Mesenchymal stem cell (in vitro differentiated cells and primary cell): ENCODE results near the gene NMNAT2.

Experiments used
- DNase-seq: peaks from one replicate; pipeline ENCODE4 v3.0.0-alpha.2; 2013
- H2AFZ ChIP-seq: one replicate; pipeline ENCODE4 v1.6.1; 2013; ENCODE audit warnings: low read depth, mild to moderate bottlenecking, control low read depth, inconsistent platforms, low read length, moderate library complexity
- H2AK5ac ChIP-seq: 2 replicates; pipeline ENCODE4 v1.6.1; 2013; ENCODE audit warnings: low read length, moderate library complexity, mild to moderate bottlenecking, inconsistent platforms; ENCODE audit not compliant: severe bottlenecking
- H2BK120ac ChIP-seq: one replicate; pipeline ENCODE4 v1.6.1; 2013; ENCODE audit warnings: low read depth, mild to moderate bottlenecking, inconsistent platforms, low read length, moderate library complexity
- H2BK12ac ChIP-seq, 2 experiments: one replicate each; pipeline ENCODE4 v1.6.1; 2013; ENCODE audit warnings: inconsistent platforms in 2 of 2, low read length in 2 of 2, mild to moderate bottlenecking in 2 of 2, moderate library complexity in 2 of 2, control low read depth in 1 of 2
- H2BK15ac ChIP-seq: one replicate; pipeline ENCODE4 v1.6.1; 2013; ENCODE audit warnings: mild to moderate bottlenecking, low read depth, inconsistent platforms; ENCODE audit not compliant: poor library complexity, severe bottlenecking
- H2BK5ac ChIP-seq: 2 replicates; pipeline ENCODE4 v1.6.1; 2013; ENCODE audit warnings: low read depth, mild to moderate bottlenecking, low read length, control low read depth, inconsistent platforms; ENCODE audit not compliant: poor library complexity, severe bottlenecking
- H3K14ac ChIP-seq, 2 experiments: one replicate each; pipeline ENCODE4 v1.6.1; 2013; ENCODE audit warnings: inconsistent platforms in 2 of 2, low read length in 2 of 2, control low read depth in 1 of 2, mild to moderate bottlenecking in 1 of 2, moderate library complexity in 1 of 2
- H3K18ac ChIP-seq, 2 experiments: one replicate each; pipeline ENCODE4 v1.6.1; 2013; ENCODE audit warnings: inconsistent platforms in 2 of 2, low read length in 2 of 2, control low read depth in 1 of 2, low read depth in 1 of 2, mild to moderate bottlenecking in 1 of 2
- H3K23ac ChIP-seq, 2 experiments: one replicate each; pipeline ENCODE4 v1.6.1; 2013; ENCODE audit warnings: inconsistent platforms in 2 of 2, low read length in 2 of 2, mild to moderate bottlenecking in 2 of 2, moderate library complexity in 2 of 2, control low read depth in 1 of 2
- H3K27ac ChIP-seq: 2 replicates; pipeline ENCODE4 v1.5.1; 2013; ENCODE audit warnings: mild to moderate bottlenecking, moderate library complexity, low read length, control low read depth, inconsistent platforms; ENCODE audit not compliant: poor library complexity, severe bottlenecking
- H3K27me3 ChIP-seq, 2 experiments: 2 replicates each; pipeline versions ENCODE4 v1.6.1 to v1.7.0; 2013; ENCODE audit warnings: low read length in 2 of 2, mild to moderate bottlenecking in 2 of 2, moderate library complexity in 2 of 2, control low read depth in 1 of 2, inconsistent platforms in 1 of 2; ENCODE audit not compliant: control insufficient read depth in 1 of 2, insufficient read depth in 1 of 2
- H3K36me3 ChIP-seq, 2 experiments: 2 replicates each; pipeline versions ENCODE4 v1.6.1 to v1.7.0; 2013; ENCODE audit warnings: low read length in 2 of 2, control low read depth in 1 of 2, inconsistent platforms in 1 of 2, low read depth in 1 of 2, mild to moderate bottlenecking in 1 of 2; ENCODE audit not compliant: insufficient read depth in 2 of 2, control insufficient read depth in 1 of 2
- H3K4ac ChIP-seq, 2 experiments: one replicate each; pipeline ENCODE4 v1.6.1; 2013; ENCODE audit warnings: inconsistent platforms in 2 of 2, low read length in 2 of 2, mild to moderate bottlenecking in 2 of 2, moderate library complexity in 2 of 2, control low read depth in 1 of 2, low read depth in 1 of 2
- H3K4me1 ChIP-seq: 2 replicates; pipeline ENCODE4 v1.6.1; 2013; ENCODE audit warnings: low read depth, low read length, control low read depth; ENCODE audit not compliant: control insufficient read depth, insufficient read depth
- H3K4me2 ChIP-seq: 2 replicates; pipeline ENCODE4 v1.6.1; 2013; ENCODE audit warnings: low read length, mild to moderate bottlenecking, inconsistent platforms; ENCODE audit not compliant: poor library complexity, severe bottlenecking
- H3K4me3 ChIP-seq, 2 experiments: 2 replicates each; pipeline versions ENCODE4 v1.5.1 to v1.7.0; 2013; ENCODE audit warnings: low read length in 2 of 2, mild to moderate bottlenecking in 2 of 2, control low read depth in 1 of 2, low read depth in 1 of 2; ENCODE audit not compliant: insufficient read depth in 1 of 2
- H3K79me1 ChIP-seq: replicated peaks from 2 replicates; pipeline ENCODE4 v1.6.1; 2013; ENCODE audit warnings: mild to moderate bottlenecking, control low read depth, low read length, inconsistent platforms; ENCODE audit not compliant: poor library complexity, severe bottlenecking
- H3K9ac ChIP-seq: 2 replicates; pipeline ENCODE4 v1.7.0; 2013; ENCODE audit warnings: mild to moderate bottlenecking, low read length, moderate library complexity
- H3K9me3 ChIP-seq: 2 replicates; pipeline ENCODE4 v1.7.0; 2013; ENCODE audit warnings: mild to moderate bottlenecking, low read length; ENCODE audit not compliant: control insufficient read depth
- H4K8ac ChIP-seq: one replicate; pipeline ENCODE4 v1.6.1; 2013; ENCODE audit warnings: inconsistent platforms, mild to moderate bottlenecking, low read length, moderate library complexity
- H4K91ac ChIP-seq: one replicate; pipeline ENCODE4 v1.6.1; 2013; ENCODE audit warnings: mild to moderate bottlenecking, low read length, inconsistent platforms
- WGBS: methylation state at CpG from one replicate; pipeline ENCODE4 v1.1.7; 2013; ENCODE audit warnings: mixed read lengths; 5-methylcytosine and 5-hydroxymethylcytosine counted together

The NMNAT2 gene

GRCh38 chr1:183281039-183281438 is 137.1 kb downstream of the NMNAT2 start:
- H2BK120ac ChIP-seq, result no peak overlapping the region
- no peak overlapping the region for H2AFZ ChIP-seq
- peak; percentile 38 for DNase-seq

GRCh38 chr1:183279835-183280234 is 138.3 kb downstream of the NMNAT2 start:
- peak; percentile 93 for DNase-seq
- Histone ChIP-seq H3K18ac (peak overlapping the region in 1 of 2 experiments; percentile 68), H3K9ac (peak overlapping the region; percentile 81), H3K4me2 (no peak overlapping the region), H3K4ac (peak overlapping the region; percentile 58 to 92), H3K4me1 (peaks cover 20% of the 10 kb centered on the region), H3K23ac (no peak overlapping the region), H3K79me1 (no peaks in the 10 kb centered on the region), H2AFZ (no peak overlapping the region), H3K14ac (no peak overlapping the region), H2BK12ac (peak overlapping the region in 1 of 2 experiments; percentile 32), H4K8ac (peak overlapping the region; percentile 67), H4K91ac (no peak overlapping the region), H2BK5ac (no peak overlapping the region), H2AK5ac (no peak overlapping the region), H3K36me3 (no peaks in the 10 kb centered on the region), H3K9me3 (no peaks in the 10 kb centered on the region), H3K4me3 (no peak overlapping the region), H3K27ac (no peak overlapping the region), H3K27me3 (peaks cover 0 to 3% of the 10 kb centered on the region in 2 experiments), H2BK120ac (peak overlapping the region; percentile 66), H2BK15ac (no peak overlapping the region)
- WGBS, result 77% methylated on average over 6 of the region's 6 CpGs

More at GRCh38 chr1:183281039-183281438, 137.1 kb downstream of the NMNAT2 start:
- no peak overlapping the region for H2AK5ac ChIP-seq
- no peaks in the 10 kb centered on the region for H3K36me3 ChIP-seq
- H2BK15ac ChIP-seq, result no peak overlapping the region
- H3K23ac ChIP-seq, result no peak overlapping the region
- H3K9ac ChIP-seq, result peak overlapping the region; percentile 73
- H3K4me3 ChIP-seq, result no peak overlapping the region
- no peak overlapping the region for H4K91ac ChIP-seq
- no peak overlapping the region for H3K4me2 ChIP-seq
- peak overlapping the region in 1 of 2 experiments; percentile 45 for H2BK12ac ChIP-seq
- no peaks in the 10 kb centered on the region for H3K9me3 ChIP-seq
- peak overlapping the region; percentile 58 for H4K8ac ChIP-seq
- H3K4ac ChIP-seq, result peak overlapping the region in 1 of 2 experiments; percentile 5
- no peak overlapping the region for H3K27ac ChIP-seq
- 96% methylated on average over 2 of the region's 2 CpGs for WGBS
- peaks cover 0 to 3% of the 10 kb centered on the region in 2 experiments for H3K27me3 ChIP-seq
- H3K4me1 ChIP-seq, result peaks cover 20% of the 10 kb centered on the region
- no peak overlapping the region for H2BK5ac ChIP-seq
- H3K79me1 ChIP-seq, result no peaks in the 10 kb centered on the region
- H3K14ac ChIP-seq, result no peak overlapping the region
- peak overlapping the region; percentile 11 to 28 for H3K18ac ChIP-seq

- no peak overlapping the region for H3K4me2 ChIP-seq
These were observed 139.2 kb downstream of the NMNAT2 start for GRCh38 chr1:183278739-183279591.

More at GRCh38 chr1:183278739-183279591, 139.2 kb downstream of the NMNAT2 start:
- Histone ChIP-seq H2AFZ (peak overlapping the region; percentile 79), H2BK5ac (no peak overlapping the region), H3K4me1 (peaks cover 20% of the 10 kb centered on the region), H3K18ac (peak overlapping the region; percentile 74 to 78), H3K9me3 (no peaks in the 10 kb centered on the region), H3K27ac (peak overlapping the region; percentile 9), H2AK5ac (no peak overlapping the region), H2BK15ac (peak overlapping the region; percentile 50), H3K14ac (peak overlapping the region in 1 of 2 experiments; percentile 71), H3K36me3 (no peaks in the 10 kb centered on the region), H3K4ac (peak overlapping the region; percentile 58 to 92), H4K91ac (peak overlapping the region; percentile 97), H3K79me1 (no peaks in the 10 kb centered on the region), H4K8ac (peak overlapping the region; percentile 67), H3K27me3 (peaks cover 0 to 3% of the 10 kb centered on the region in 2 experiments), H3K23ac (no peak overlapping the region), H2BK120ac (peak overlapping the region; percentile 66), H2BK12ac (peak overlapping the region; percentile 33 to 69), H3K4me3 (peak overlapping the region in 1 of 2 experiments; percentile 49), H3K9ac (peak overlapping the region; percentile 81)
- 49% methylated on average over 12 of the region's 12 CpGs for WGBS
- DNase-seq, result peak; percentile 59
